Activated T-helper 1 cell treated with anti-CD3 and anti-CD28 coated beads, Interleukin-2, amount 50 U/mL, for 16 hours (primary cell): Measurements from ENCODE around the gene SMIM5.
"Not testable (repeated sequence)": the region's sequence is repeated elsewhere in the genome, so short reads cannot be mapped to it uniquely, and the experiment has no call there.

Experiments
- DNase-seq, 2 donors: peaks; one replicate each; pipeline ENCODE4 v3.0.0-alpha.2; 2020; ENCODE audit warnings: low read depth in 1 of 2, low spot score in 1 of 2

SMIM5 gene

GRCh38 chr17:75624021-75624420, 9.2 kb upstream of the SMIM5 start:
- DNase-seq, result no peak

- no peak for DNase-seq
These were observed 8.4 kb upstream of the SMIM5 start for GRCh38 chr17:75624714-75625345.

DNA sequence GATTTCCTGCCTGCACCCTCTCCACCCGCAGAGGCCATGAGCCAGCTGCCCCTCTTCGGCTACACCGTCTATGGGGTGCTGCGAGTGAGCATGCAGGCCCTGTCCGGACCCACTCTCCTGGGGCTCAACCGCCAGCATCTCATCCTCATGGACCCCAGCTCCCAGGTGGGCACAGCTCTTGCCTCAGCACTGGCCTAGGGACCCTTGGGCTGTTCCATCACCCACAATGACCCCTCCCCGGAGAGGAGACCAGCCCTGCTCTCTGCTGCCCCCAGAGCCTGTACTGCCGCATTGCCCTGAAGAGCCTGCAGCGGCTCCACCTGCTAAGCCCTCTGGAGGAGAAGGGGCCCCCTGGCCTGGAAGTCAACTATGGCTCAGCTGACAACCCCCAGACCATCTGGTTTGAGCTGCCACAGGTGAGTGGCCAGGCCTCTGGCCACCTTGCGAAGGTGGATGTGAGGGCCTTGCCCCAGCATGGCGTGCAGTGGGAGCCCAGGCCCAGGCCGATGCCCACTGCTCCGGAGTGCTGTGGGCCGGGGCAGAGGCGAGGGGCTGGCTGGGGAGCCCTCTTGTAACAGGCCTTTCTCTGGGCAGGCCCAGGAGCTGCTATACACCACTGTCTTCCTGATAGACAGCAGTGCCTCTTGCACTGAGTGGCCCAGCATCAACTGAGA, 7.3 kb upstream of the SMIM5 start:
- no peak for DNase-seq

DNA sequence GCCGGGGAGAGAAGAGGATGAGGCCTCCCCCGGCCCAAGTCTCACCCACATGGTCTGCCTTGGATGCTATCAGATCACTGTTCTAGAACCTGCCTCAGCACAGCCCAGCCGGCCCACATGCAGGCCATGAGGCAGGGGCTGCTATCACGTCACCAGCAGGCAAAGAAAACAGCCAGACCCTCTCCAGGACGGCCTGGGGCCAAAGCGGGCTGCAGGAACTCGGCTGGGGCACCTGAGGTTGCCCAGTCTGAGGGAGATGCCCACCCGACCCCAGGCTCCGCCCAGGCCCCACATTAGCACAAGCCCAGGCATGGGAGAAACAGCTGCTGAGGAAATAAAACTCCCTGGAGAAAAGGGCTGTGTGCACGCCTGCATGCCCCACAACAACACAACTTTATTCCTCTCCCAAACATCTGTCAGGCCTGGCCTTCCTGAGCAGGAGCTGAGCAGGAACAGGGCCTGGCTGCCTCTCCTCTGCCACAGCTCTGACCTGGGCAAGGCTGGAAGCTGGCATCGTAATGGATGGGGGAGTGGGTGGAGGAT, 6.7 kb upstream of the SMIM5 start:
- DNase-seq, result no peak

- no peak for DNase-seq
These were observed 6.1 kb upstream of the SMIM5 start for GRCh38 chr17:75627094-75627493.

GRCh38 chr17:75628425-75628824, 4.8 kb upstream of the SMIM5 start:
- DNase-seq, result no peak

- no peak for DNase-seq
These were observed 4.1 kb upstream of the SMIM5 start for GRCh38 chr17:75629157-75629556.

- DNase-seq, result no peak
These were observed 2.9 kb upstream of the SMIM5 start for GRCh38 chr17:75630071-75630917.

- no peak for DNase-seq
These were observed 1.9 kb upstream of the SMIM5 start for GRCh38 chr17:75631353-75631752.

- no peak for DNase-seq
These were observed 806 bp upstream of the SMIM5 start for GRCh38 chr17:75632428-75632827.

DNA sequence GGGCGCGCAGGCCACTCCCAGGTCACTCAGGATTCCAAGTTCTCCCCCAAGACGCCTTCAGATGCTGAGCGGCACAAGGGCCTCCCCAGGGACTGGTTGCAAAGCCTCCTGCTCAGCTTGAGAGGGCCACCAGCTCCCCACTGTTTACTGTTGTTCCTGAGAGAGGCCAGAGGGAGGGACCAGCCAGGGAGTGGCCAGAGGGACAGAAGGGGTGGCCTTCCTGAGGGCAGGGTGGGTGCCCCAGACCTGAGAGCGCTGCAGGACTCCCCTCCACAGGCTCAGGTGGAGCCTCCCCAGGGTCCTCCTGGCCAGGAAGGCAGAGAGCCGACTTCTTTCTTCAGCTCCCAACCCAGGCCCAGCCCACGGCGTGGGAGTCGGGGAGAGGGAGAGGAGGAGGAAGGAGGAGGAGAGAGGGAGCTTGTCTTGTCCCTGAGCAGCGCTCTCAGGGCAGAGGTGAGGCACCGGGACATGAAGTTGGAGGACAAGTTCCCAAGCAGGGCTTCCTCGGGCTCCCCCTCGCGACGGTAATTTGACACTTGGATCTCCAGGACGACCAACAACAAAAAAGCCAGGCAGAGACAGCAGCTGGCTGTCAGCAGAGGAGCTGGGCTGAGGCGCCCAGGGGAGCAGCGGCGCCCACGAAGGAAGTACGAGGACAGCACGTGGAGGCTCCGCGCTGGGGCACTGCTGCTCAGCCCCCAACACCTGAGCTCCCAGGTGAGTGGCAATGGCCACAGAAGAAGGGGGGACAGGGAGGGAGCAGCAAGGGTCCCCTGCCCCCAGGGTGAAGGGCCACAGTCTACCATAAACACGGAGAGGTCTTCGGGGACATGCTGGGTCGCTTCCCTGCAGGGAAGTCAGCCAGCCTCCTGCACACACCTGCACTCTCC, 497 bp downstream of the SMIM5 start:
- no peak for DNase-seq

DNA sequence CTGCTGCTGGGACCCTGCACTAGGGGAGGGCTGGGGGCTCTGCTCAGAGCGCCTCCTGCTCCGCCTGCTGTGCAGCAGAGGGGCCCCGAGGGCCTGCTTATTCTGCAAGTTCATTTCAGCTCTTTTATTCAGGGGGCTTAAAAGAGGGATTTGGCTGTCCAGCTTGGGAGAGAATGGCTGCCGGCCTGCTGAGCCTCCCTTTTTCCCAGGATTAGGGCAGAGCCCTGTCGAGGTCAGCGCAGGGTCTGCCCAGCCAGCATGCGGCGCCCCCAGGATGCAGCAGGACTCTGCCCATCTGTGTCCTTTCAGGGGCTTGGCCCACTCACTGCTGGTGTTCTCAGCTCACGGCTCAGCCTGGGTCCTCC, 1.1 kb downstream of the SMIM5 start:
- no peak for DNase-seq

DNA sequence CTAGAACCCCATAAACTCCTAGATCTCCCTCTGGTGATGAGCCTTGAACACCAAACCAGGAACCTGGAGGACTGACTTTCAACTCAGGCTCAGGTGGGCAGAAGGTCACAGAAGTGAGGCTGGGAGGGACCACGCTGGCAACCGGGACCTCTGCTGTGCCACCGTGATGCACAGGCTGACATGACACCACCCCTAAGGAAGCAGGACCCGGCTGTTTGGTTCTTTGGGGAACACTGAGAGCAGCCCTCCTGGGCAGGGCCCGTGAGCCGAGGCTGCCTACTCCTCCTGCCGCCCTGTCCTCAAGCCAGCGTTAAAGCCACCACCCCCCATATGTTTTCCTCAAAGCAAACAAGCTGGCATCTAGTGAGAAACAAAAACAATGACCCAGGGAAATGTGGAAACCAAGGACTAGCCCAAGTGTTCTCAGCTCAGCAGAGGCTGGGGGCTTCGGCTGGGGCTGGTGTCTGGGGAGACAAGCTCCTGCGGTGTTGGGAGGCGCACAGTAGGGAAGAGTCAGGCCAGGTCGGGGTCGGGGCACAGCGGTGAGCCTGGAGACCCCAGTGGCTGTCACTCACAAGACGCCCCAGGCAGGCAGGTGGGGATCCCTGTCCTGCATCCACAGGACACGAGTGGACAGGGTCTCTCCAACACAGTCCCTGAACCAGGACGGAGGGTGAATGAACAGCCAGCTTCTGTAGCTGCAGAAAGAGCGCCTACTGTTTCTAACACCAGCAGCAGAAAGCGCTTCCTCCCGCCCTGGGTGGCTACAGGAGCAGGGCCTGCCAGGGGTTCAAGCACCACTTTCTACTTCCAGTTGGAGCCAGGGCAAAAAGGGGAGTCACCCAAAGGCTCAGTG, 1.7 kb downstream of the SMIM5 start:
- DNase-seq, result no peak

DNA sequence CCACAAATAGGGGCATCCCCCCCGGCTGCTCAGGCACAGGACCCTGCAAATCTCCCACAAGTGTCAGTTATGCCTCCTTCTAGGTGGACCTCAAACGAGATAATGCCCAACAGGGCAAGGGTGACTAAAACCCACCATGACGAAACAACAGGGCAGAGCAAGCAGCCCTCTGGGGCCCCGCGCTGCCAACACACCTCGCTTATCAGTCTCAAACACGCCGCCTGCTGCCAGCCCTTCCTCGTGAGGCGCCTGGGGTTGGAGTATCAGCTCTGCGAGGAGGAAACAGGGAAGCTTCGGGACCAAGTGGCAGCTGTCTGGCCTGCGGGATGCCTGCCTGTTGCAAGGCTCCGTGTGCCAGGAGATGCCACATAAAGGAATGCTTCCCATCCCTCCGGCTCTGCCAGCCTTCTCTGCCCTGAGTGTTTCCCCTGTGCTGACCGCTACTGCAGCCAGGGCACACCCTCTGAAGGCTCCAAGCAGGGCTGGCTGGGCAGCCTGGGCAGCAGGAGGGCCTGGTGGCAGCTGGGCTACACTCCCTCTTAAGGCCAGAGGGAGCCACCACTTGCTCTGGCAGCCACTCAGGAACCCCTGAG, 2.5 kb downstream of the SMIM5 start:
- no peak for DNase-seq

DNA sequence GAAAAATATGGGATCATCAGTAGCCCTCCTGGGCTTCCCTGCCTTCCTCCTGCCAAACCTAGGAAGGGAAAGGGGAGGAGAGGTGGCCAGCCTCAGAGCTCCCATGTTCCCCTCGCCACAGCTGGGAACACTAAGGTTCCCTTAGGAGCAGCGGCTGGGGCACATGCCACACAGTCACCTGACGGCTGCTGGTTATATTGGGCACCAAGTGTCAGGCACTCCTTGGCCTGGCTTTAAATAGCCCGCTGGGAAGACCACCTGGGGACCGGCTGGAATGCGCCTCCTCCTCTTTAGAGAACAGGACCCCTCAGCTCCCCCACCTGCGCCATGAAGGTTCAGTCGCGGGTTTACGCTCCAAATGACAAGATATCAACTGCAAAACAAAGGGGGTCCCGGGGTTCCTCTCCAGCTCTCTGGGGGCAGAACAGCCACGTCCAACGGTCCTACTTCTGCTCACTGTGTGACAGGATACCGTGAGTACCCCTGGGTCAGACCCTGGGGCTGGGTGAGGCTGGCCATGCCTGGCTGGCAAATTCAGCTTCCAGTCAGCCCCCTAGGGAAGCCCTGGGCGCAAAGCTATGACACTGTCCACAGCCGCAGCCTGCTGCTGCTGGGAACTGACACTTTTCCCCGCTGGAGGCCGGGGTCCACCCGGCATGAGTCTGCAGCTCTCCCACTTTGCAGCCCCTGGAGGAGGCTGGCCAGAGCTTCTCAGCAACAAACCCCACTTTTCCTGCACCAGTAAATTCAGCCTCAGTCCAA, 3.3 kb downstream of the SMIM5 start:
- DNase-seq, result no peak

GRCh38 chr17:75637143-75637538, 3.9 kb downstream of the SMIM5 start:
- no peak for DNase-seq

- DNase-seq, result no peak
These were observed 4.3 kb downstream of the SMIM5 start for GRCh38 chr17:75637551-75637950.

DNA sequence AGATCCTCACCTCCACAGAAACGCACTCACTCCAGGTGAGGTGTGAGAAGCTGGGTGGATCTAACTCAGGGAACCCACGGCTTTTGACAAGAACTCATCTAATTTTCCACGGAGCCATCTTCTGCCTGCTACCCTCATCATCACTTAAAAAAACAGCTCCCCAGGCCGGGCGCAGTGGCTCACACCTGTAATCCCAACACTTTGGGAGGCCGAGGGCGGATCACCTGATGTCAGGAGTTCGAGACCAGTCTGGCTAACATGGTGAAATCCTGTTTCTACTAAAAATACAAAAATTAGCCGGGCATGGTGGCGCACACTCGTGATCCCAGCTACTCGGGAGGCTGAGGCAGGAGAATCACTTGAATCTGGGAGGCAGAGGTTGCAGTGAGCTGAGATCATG, 4.8 kb downstream of the SMIM5 start:
- not testable (repeated sequence) for DNase-seq

GRCh38 chr17:75638893-75639292, 5.7 kb downstream of the SMIM5 start:
- no peak for DNase-seq
